H1 (cell line): ENCODE data around the gene TMEM127. TPM values are rescaled to one million over a fixed set of nuclear protein-coding genes. Genes with fewer than 3 reads are reported as not detected.

Experiments used
- CHD7 ChIP-seq: fragments of 300-600 bp; sonication (generic); IDR thresholded peaks from 2 replicates; pipeline ENCODE4 v1.7.1; 2012; ENCODE audit warnings: low read length, moderate library complexity, mild to moderate bottlenecking, inconsistent platforms; ENCODE audit not compliant: insufficient replicate concordance
- GABPA ChIP-seq: IDR thresholded peaks from 2 replicates; pipeline ENCODE4 v1.6.1; 2011; ENCODE audit warnings: mild to moderate bottlenecking, low read length, moderate library complexity, borderline replicate concordance; ENCODE audit not compliant: insufficient read depth
- POU5F1 ChIP-seq: IDR thresholded peaks from 2 replicates; pipeline ENCODE4 v1.6.1; 2011; ENCODE audit warnings: low read depth, mild to moderate bottlenecking, low read length, moderate library complexity
- polyA plus RNA-seq, 7 experiments: library from polyadenylated mRNA; depleted of rRNA in 3 of 7; stranded (reverse) in 5 of 7; unstranded in 2 of 7; fragments of >200 nt in 5 of 7; fragments of 200-250 nt in 2 of 7; gene quantifications; 1 replicate in 5 of 7; 2 replicates in 1 of 7; 4 replicates in 1 of 7; pipeline versions ENCODE4 v1.2.1 to v1.2.3, GENCODE V29; 2011 to 2013; ENCODE audit warnings: missing spikeins in 2 of 7, mixed read lengths in 2 of 7
- total RNA-seq: library from RNA; stranded (reverse); fragmentation: NEBNext Ultra II Directional; extraction: Animal tissue kit (Norgen Biotek cat#: 25700); gene quantifications from 2 replicates; pipeline ENCODE4 v1.2.1, GENCODE V29; 2021

Gene TMEM127
- total and polyA plus RNA-seq, 2 of the 8 experiments (the other 6 are each of a cell fraction or from before 2014, with no cell fraction given): 25.0 to 41.0 TPM

DNA sequence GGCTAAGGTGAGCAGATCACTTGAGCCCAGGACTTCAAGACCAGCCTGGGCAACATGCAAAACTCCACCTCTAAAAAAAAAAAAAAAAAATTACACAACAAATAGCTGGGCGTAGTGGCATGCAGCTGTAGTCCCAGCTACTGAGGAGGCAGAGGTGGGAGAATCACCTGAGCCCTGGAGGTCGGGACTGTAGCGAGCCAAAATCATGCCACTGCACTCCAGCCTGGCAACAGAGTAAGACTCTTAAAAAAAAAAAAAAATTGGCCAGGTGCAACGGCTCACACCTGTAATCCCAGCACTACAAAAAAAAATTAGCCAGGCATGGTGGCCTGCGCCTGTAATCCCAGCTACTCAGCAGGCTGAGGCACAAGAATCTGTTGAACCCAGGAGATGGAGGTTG, 64.5 kb downstream of the TMEM127 start (continued):
- TF ChIP-seq CHD7: no peak
- TF ChIP-seq POU5F1: no peak
- no peak for TF ChIP-seq GABPA
